KMS-11 (cell line): ENCODE data around the gene TSHZ3.

Source experiments
- H2AFZ ChIP-seq: fragments of 200-600 bp; sonication (generic); 2 replicates; pipeline ENCODE4 v1.6.1; 2016; ENCODE audit warnings: antibody characterized with exemption, mixed run types, low read depth
- H3K27ac ChIP-seq: fragments of 200-600 bp; sonication (generic); 2 replicates; pipeline ENCODE4 v1.6.1; 2016; ENCODE audit warnings: mild to moderate bottlenecking, mixed run types
- H3K27me3 ChIP-seq: fragments of 200-600 bp; sonication (generic); 2 replicates; pipeline ENCODE4 v1.6.1; 2017; ENCODE audit warnings: mild to moderate bottlenecking, low read depth, mixed run types, moderate library complexity; ENCODE audit not compliant: insufficient read depth
- H3K36me3 ChIP-seq: fragments of 200-600 bp; sonication (generic); 2 replicates; pipeline ENCODE4 v1.6.1; 2017; ENCODE audit warnings: mild to moderate bottlenecking, mixed run types; ENCODE audit not compliant: insufficient read depth
- H3K4me1 ChIP-seq: fragments of 200-600 bp; sonication (generic); 2 replicates; pipeline ENCODE4 v1.6.1; 2016; ENCODE audit warnings: mild to moderate bottlenecking, low read depth, mixed run types; ENCODE audit not compliant: poor library complexity, severe bottlenecking
- H3K4me2 ChIP-seq: fragments of 200-600 bp; sonication (generic); 2 replicates; pipeline ENCODE4 v1.7.0; 2016; ENCODE audit warnings: mild to moderate bottlenecking, mixed run types
- H3K4me3 ChIP-seq: fragments of 200-600 bp; sonication (generic); IDR thresholded peaks from 2 replicates; pipeline ENCODE4 v1.6.1; 2017; ENCODE audit warnings: low read depth, low read length, mixed read lengths; ENCODE audit not compliant: insufficient read depth
- H3K79me2 ChIP-seq: fragments of 200-600 bp; sonication (generic); 2 replicates; pipeline ENCODE4 v1.6.1; 2016; ENCODE audit warnings: low read depth, mixed run types; ENCODE audit not compliant: insufficient read depth
- H3K9ac ChIP-seq: fragments of 200-600 bp; sonication (generic); 2 replicates; pipeline ENCODE4 v1.6.1; 2016; ENCODE audit warnings: mild to moderate bottlenecking, mixed run types
- H4K20me1 ChIP-seq: fragments of 200-600 bp; sonication (generic); 2 replicates; pipeline ENCODE4 v1.6.1; 2016; ENCODE audit warnings: mild to moderate bottlenecking, mixed run types; ENCODE audit not compliant: insufficient read depth
- TF ChIP-seq, protein P1 (sequence below): fragments of 200-600 bp; sonication (generic); conservative IDR thresholded peaks from 2 replicates; pipeline ENCODE4 v1.6.1; 2017; ENCODE audit warnings: low read depth, mild to moderate bottlenecking, antibody characterized with exemption, low read length, moderate library complexity, mixed read lengths

Gene TSHZ3

GRCh38 chr19:31377736-31378135 lies 28.5 kb upstream of the TSHZ3 start:
- H3K9ac ChIP-seq, result no peak overlapping the region
- H3K4me3 ChIP-seq, result no peak overlapping the region
- no peaks in the 10 kb centered on the region for H3K36me3 ChIP-seq
- H2AFZ ChIP-seq, result no peak overlapping the region
- no peaks in the 10 kb centered on the region for H4K20me1 ChIP-seq
- no peak overlapping the region for H3K4me2 ChIP-seq
- H3K27me3 ChIP-seq, result no peaks in the 10 kb centered on the region
- H3K27ac ChIP-seq, result no peak overlapping the region
- TF ChIP-seq, protein P1, sequence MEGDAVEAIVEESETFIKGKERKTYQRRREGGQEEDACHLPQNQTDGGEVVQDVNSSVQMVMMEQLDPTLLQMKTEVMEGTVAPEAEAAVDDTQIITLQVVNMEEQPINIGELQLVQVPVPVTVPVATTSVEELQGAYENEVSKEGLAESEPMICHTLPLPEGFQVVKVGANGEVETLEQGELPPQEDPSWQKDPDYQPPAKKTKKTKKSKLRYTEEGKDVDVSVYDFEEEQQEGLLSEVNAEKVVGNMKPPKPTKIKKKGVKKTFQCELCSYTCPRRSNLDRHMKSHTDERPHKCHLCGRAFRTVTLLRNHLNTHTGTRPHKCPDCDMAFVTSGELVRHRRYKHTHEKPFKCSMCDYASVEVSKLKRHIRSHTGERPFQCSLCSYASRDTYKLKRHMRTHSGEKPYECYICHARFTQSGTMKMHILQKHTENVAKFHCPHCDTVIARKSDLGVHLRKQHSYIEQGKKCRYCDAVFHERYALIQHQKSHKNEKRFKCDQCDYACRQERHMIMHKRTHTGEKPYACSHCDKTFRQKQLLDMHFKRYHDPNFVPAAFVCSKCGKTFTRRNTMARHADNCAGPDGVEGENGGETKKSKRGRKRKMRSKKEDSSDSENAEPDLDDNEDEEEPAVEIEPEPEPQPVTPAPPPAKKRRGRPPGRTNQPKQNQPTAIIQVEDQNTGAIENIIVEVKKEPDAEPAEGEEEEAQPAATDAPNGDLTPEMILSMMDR, result no peak
- H3K4me1 ChIP-seq, result no peaks in the 10 kb centered on the region
- H3K79me2 ChIP-seq, result no peaks in the 10 kb centered on the region

GRCh38 chr19:31372246-31372781 lies 23.1 kb upstream of the TSHZ3 start:
- Histone ChIP-seq H3K79me2 (no peaks in the 10 kb centered on the region), H3K4me3 (no peak overlapping the region), H3K9ac (no peak overlapping the region), H3K4me1 (peaks cover 8% of the 10 kb centered on the region), H3K4me2 (no peak overlapping the region), H4K20me1 (no peaks in the 10 kb centered on the region), H3K36me3 (no peaks in the 10 kb centered on the region), H3K27me3 (no peaks in the 10 kb centered on the region), H2AFZ (no peak overlapping the region), H3K27ac (no peak overlapping the region)
- TF ChIP-seq, protein P1, result no peak

DNA sequence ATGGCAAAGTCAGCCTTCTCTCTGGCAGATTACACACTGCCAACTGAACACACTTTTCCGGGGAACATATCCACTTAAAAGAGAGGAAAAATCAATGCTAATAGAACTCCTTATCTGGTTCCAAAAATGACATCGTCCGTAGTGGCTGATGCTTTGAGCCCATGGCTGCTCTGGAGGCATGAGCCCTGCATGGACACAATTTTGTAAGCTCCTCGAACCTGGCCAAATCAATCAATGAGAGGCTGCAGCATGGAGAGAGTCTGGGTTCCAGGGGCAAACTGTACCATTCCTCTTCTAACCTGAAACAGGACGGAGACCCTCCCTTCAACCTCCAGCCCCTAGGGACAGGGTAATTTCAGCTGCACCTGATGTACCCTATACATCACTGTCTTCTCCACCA lies 21.0 kb upstream of the TSHZ3 start:
- Histone ChIP-seq H4K20me1 (no peaks in the 10 kb centered on the region), H3K27ac (no peak overlapping the region), H3K4me3 (no peak overlapping the region), H3K9ac (no peak overlapping the region), H3K27me3 (no peaks in the 10 kb centered on the region), H2AFZ (no peak overlapping the region), H3K36me3 (no peaks in the 10 kb centered on the region), H3K4me1 (peaks cover 8% of the 10 kb centered on the region), H3K79me2 (no peaks in the 10 kb centered on the region), H3K4me2 (no peak overlapping the region)
- TF ChIP-seq, protein P1, result no peak

DNA sequence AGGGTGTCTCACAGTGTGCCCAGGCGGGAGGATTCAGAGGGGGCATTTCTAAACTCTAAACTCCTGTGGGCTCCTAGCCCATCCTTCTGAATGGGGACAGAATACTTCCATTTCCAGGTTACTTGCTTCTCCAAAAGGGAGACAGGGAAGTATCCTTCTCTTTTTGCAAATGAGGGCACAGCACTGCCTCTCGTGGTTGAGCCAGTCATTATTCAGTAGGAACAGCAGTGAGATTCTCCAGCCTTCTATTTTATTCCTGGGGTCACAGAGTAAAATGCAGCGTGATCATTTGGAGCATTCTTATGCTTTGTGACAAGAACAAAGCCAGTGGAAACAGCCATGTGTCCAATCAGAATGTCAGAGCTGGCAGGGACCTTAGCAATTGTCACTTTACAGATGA lies 15.7 kb upstream of the TSHZ3 start:
- no peak overlapping the region for H3K27ac ChIP-seq
- no peaks in the 10 kb centered on the region for H3K79me2 ChIP-seq
- H4K20me1 ChIP-seq, result no peaks in the 10 kb centered on the region
- H3K4me3 ChIP-seq, result no peak overlapping the region
- TF ChIP-seq, protein P1, result no peak
- H2AFZ ChIP-seq, result no peak overlapping the region
- H3K9ac ChIP-seq, result no peak overlapping the region
- no peaks in the 10 kb centered on the region for H3K4me1 ChIP-seq
- H3K36me3 ChIP-seq, result no peaks in the 10 kb centered on the region
- H3K27me3 ChIP-seq, result no peaks in the 10 kb centered on the region
- no peak overlapping the region for H3K4me2 ChIP-seq
